HCT116 (cell line): ENCODE data around the gene CCDC137.

Experiments
- ATF3 ChIP-seq: IDR thresholded peaks from 2 replicates; pipeline ENCODE4 v1.6.1; 2012
- CTCF ChIP-seq, 3 experiments: fragments of 200-600 bp in 1 of 3; sonication (generic) in 1 of 3; IDR thresholded peaks in 2 of 3; conservative IDR thresholded peaks in 1 of 3; 2 replicates each; pipeline ENCODE4 v1.5.1; 2012 to 2017; ENCODE audit warnings: low read depth in 2 of 3, low read length in 2 of 3, antibody characterized with exemption in 1 of 3, borderline replicate concordance in 1 of 3, control low read depth in 1 of 3, mild to moderate bottlenecking in 1 of 3, mixed read lengths in 1 of 3, mixed run types in 1 of 3, moderate library complexity in 1 of 3; ENCODE audit not compliant: insufficient read depth in 1 of 3
- EGR1 ChIP-seq: IDR thresholded peaks from 2 replicates; pipeline ENCODE4 v1.6.1; 2012; ENCODE audit warnings: low read depth
- EZH2 ChIP-seq: fragments of 200-600 bp; sonication (generic); IDR thresholded peaks from 2 replicates; pipeline ENCODE4 v1.6.1; 2017; ENCODE audit warnings: antibody characterized with exemption, mixed run types
- EZH2phosphoT487 ChIP-seq: fragments of 200-600 bp; IDR thresholded peaks from 2 replicates; pipeline ENCODE4 v1.6.1; 2018; ENCODE audit warnings: antibody characterized with exemption, borderline replicate concordance
- POLR2A ChIP-seq: IDR thresholded peaks from 2 replicates; pipeline ENCODE4 v1.7.0; 2011; ENCODE audit warnings: borderline replicate concordance; ENCODE audit not compliant: insufficient read depth, insufficient read length; ENCODE audit errors: extremely low read depth
- REST ChIP-seq: IDR thresholded peaks from 2 replicates; pipeline ENCODE4 v1.6.1; 2012; ENCODE audit warnings: low read depth
- SIN3A ChIP-seq: IDR thresholded peaks from 2 replicates; pipeline ENCODE4 v1.6.1; 2012; ENCODE audit warnings: low read depth
- YY1 ChIP-seq: IDR thresholded peaks from 2 replicates; pipeline ENCODE4 v1.6.1; 2011; ENCODE audit warnings: low read length, low read depth, moderate library complexity, mild to moderate bottlenecking; ENCODE audit not compliant: insufficient replicate concordance; ENCODE audit errors: extremely low read depth
- ZFX ChIP-seq: fragments of 450-650 bp; IDR thresholded peaks from 2 replicates; pipeline ENCODE4 v1.6.1; 2017

- TF ChIP-seq CTCF (IDR thresholded peaks at IDR 0.05 in 2 of 3, conservative IDR thresholded peaks at IDR 0.05 in 1 of 3; ENCODE audit: borderline replicate concordance in 1 of 3, insufficient read depth in 1 of 3, low read depth in 2 of 3, low read length in 2 of 3) (no peak), EZH2 (no peak), POLR2A (no peak), REST (no peak), ZFX (no peak), SIN3A (no peak; the same call in 1 of the 2 replicates), EGR1 (peak; percentile 76), ATF3 (no peak), EZH2phosphoT487 (no peak), YY1 (no peak)
These were observed 31.1 kb upstream of the CCDC137 start for GRCh38 chr17:81635431-81635830.
